Thyroid gland (tissue), 4 donors: ENCODE results near the gene CLDN25. TPM values are rescaled to one million over a fixed set of nuclear protein-coding genes. Genes with fewer than 3 reads are reported as not detected.

Experiments used
- DNase-seq, 2 donors: peaks; one replicate each; pipeline ENCODE4 v3.0.0-alpha.2; 2019
- H3K27ac ChIP-seq, 3 donors: fragments of 200-600 bp; sonication (generic); 1 replicate in 2 of 3; 2 replicates in 1 of 3; pipeline ENCODE4 v1.5.1; 2016 to 2019; ENCODE audit warnings: mild to moderate bottlenecking in 1 of 3, moderate library complexity in 1 of 3
- H3K27me3 ChIP-seq: fragments of 200-600 bp; sonication (generic); one replicate; pipeline ENCODE4 v1.5.1; 2019
- H3K36me3 ChIP-seq, 2 donors: fragments of 200-600 bp; sonication (generic); one replicate each; pipeline ENCODE4 v1.5.1; 2016 to 2019
- H3K4me1 ChIP-seq, 2 donors: fragments of 200-600 bp; sonication (generic); one replicate each; pipeline ENCODE4 v1.5.1; 2017 to 2019
- H3K4me3 ChIP-seq, 3 donors: fragments of 200-600 bp; sonication (generic); replicated peaks in 1 of 3; 1 replicate in 2 of 3; 2 replicates in 1 of 3; pipeline ENCODE4 v1.5.1; 2016; ENCODE audit warnings: mild to moderate bottlenecking in 1 of 3
- H3K9me3 ChIP-seq: fragments of 200-600 bp; sonication (generic); one replicate; pipeline ENCODE4 v1.5.1; 2017
- POLR2A ChIP-seq, 2 donors: fragments of 450-650 bp; IDR thresholded peaks; one replicate each; pipeline ENCODE4 v1.6.1; 2017; ENCODE audit warnings: antibody characterized with exemption in 2 of 2, mild to moderate bottlenecking in 2 of 2, moderate library complexity in 1 of 2
- WGBS, 2 donors: methylation state at CpG; one replicate each; pipeline ENCODE4 v1.1.5; 2017; 5-methylcytosine and 5-hydroxymethylcytosine counted together
- intact Hi-C: fragments of 100-400 bp; cut with DNase I; formaldehyde crosslinking; loops from one replicate; pipeline ENCODE4 v1.15.1; 2023
- total RNA-seq, 4 donors: library from RNA; depleted of rRNA; stranded (reverse); fragments of >200 nt; gene quantifications; one replicate each; pipeline ENCODE4 v1.2.3, GENCODE V29; 2016
- TF ChIP-seq, protein P1 (sequence below), 6 experiments: fragments of 200-600 bp in 3 of 6; fragments of 450-650 bp in 3 of 6; sonication (generic) in 3 of 6; IDR thresholded peaks; one replicate each; pipeline ENCODE4 v1.5.1; 2016 to 2019; ENCODE audit warnings: antibody characterized with exemption in 6 of 6, mild to moderate bottlenecking in 2 of 6, inconsistent platforms in 1 of 6, moderate library complexity in 1 of 6

The CLDN25 gene
- total RNA-seq, 4 donors from 2014 or later = not detected

DNA sequence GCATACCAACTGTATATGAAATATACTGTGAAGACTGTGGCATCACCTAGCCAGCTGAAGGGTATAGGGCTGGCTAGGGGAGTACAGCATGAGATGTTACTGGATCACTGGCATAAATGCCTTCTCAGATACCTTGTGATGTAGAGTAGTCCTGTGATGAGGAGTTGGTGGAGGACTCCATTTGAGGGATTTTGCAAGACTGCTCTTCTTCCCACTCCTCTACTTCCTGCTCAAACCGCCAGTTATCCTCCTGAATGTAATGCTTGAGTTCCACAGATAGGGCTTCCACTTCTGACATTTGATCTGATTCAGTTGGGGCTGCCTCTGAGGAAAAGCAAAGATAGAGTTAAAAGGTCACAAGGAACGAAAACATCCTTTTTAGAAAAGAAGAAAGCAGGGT, 29.3 kb downstream of the CLDN25 start:
- no peaks in the 10 kb centered on the region for H3K4me1 ChIP-seq
- H3K36me3 ChIP-seq = peaks cover 16 to 22% of the 10 kb centered on the region in 2 donors
- H3K4me3 ChIP-seq = no peak overlapping the region
- no peak for DNase-seq
- no peak overlapping the region for H3K27ac ChIP-seq
- TF ChIP-seq, protein P1, sequence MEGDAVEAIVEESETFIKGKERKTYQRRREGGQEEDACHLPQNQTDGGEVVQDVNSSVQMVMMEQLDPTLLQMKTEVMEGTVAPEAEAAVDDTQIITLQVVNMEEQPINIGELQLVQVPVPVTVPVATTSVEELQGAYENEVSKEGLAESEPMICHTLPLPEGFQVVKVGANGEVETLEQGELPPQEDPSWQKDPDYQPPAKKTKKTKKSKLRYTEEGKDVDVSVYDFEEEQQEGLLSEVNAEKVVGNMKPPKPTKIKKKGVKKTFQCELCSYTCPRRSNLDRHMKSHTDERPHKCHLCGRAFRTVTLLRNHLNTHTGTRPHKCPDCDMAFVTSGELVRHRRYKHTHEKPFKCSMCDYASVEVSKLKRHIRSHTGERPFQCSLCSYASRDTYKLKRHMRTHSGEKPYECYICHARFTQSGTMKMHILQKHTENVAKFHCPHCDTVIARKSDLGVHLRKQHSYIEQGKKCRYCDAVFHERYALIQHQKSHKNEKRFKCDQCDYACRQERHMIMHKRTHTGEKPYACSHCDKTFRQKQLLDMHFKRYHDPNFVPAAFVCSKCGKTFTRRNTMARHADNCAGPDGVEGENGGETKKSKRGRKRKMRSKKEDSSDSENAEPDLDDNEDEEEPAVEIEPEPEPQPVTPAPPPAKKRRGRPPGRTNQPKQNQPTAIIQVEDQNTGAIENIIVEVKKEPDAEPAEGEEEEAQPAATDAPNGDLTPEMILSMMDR (IDR thresholded peaks at IDR 0.05) = no peak
- TF ChIP-seq POLR2A (IDR thresholded peaks at IDR 0.05) = no peak
- 48% methylated on average over 2 of the region's 2 CpGs for WGBS, 2 donors
- intact Hi-C loops = no loop called here
- H3K9me3 ChIP-seq = no peaks in the 10 kb centered on the region
- no peaks in the 10 kb centered on the region for H3K27me3 ChIP-seq

DNA sequence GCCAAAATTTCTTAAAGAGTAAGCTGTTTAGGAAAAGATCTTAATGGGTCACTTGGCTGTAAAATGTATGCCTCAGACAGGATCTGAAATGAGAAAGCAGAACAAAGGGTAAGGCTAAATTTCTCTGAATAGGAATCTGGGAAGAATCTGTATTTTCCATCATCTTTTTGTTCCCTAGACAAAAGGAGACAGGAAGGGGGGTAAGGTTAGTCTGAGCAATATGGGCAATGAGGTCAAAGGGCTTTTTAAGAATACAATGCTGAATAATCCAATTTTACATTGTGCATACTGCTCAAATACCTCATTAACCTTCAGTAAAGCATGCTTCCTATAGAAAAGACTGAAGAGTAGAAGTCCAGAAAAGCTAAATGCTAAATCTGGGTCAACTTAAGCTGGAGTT, 34.6 kb downstream of the CLDN25 start:
- peaks cover 0 to 1% of the 10 kb centered on the region in 2 donors for H3K36me3 ChIP-seq
- no peaks in the 10 kb centered on the region for H3K9me3 ChIP-seq
- no peaks in the 10 kb centered on the region for H3K4me1 ChIP-seq
- H3K27ac ChIP-seq = no peak overlapping the region
- intact Hi-C loops = no loop called here
- H3K27me3 ChIP-seq = no peaks in the 10 kb centered on the region
- no peak overlapping the region for H3K4me3 ChIP-seq
- DNase-seq = no peak
- TF ChIP-seq POLR2A (IDR thresholded peaks at IDR 0.05) = no peak
- TF ChIP-seq, protein P1 (IDR thresholded peaks at IDR 0.05) = no peak

DNA sequence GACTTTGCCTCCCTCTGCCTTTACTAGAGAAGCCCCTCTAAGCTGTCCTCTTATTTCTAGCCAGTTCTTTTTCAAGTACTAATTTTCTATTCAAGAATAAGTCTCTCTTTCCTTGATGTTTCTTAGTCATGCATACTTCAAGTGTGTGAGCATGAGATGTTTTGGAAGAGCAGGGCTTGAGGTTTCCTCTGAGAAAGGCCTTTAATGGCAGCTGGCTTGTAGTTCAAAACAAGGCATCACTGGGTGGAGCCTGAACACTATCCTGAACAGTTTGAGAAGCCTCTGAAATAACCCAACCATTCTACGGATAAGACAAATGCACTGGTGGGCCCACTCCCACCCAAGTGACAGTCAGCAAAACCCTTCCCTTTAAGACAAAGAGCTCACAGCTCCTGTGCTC, 37.6 kb downstream of the CLDN25 start:
- intact Hi-C loops = no loop called here
- 68 to 90% methylated on average over 1 of the region's 1 CpG for WGBS, 2 donors
- Histone ChIP-seq H3K4me3 (no peak overlapping the region), H3K4me1 (no peaks in the 10 kb centered on the region), H3K27me3 (no peaks in the 10 kb centered on the region), H3K36me3 (peaks cover 5 to 11% of the 10 kb centered on the region in 2 donors), H3K27ac (no peak overlapping the region), H3K9me3 (no peaks in the 10 kb centered on the region)
- TF ChIP-seq POLR2A (IDR thresholded peaks at IDR 0.05) = no peak
- TF ChIP-seq, protein P1 (IDR thresholded peaks at IDR 0.05) = no peak
- DNase-seq = no peak

DNA sequence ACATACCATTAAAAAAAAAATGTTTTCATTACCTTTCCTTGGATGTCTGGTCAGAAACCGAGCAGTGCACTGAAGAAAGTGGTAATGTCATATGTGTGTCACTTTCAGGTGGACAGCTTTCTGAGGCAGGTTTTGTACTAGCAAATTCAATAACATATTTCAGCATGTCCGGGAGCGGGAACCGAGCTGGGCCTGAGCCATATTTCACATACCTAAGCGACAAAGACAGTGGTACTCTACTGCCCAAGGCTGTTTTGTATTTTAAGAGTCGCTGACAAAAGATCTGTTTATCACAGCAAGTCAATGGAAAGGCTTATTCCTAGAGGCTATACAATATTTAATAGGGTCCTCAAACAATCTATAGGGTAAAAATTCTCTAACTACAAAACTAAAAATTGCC, 38.0 kb downstream of the CLDN25 start:
- H3K4me3 ChIP-seq = no peak overlapping the region
- H3K4me1 ChIP-seq = no peaks in the 10 kb centered on the region
- TF ChIP-seq, protein P1 (IDR thresholded peaks at IDR 0.05) = no peak
- no peak for TF ChIP-seq POLR2A (IDR thresholded peaks at IDR 0.05)
- H3K27ac ChIP-seq = no peak overlapping the region
- no peaks in the 10 kb centered on the region for H3K27me3 ChIP-seq
- H3K36me3 ChIP-seq = peaks cover 7 to 13% of the 10 kb centered on the region in 2 donors
- no peaks in the 10 kb centered on the region for H3K9me3 ChIP-seq
- WGBS, 2 donors = 93 to 94% methylated on average over 6 of the region's 6 CpGs
- DNase-seq = no peak
- intact Hi-C loops = no loop called here

DNA sequence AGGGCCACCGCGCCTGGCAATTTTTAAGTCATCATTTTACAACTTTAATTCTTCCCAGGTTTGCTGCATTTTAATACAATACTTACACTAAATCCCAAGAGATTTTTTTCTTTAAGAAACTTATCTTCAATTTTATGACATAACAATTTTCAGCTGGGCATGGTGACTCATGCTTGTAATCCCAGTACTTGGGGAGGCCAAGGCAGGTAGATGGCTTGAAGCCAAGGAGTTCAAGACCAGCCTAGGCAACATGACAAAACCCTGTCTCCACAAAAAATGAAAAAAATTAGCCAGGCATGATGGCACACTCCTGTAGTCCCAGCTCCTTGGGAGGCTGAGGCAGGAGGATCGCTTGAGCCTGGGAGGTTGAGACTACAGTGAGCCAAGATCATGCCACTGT, 38.8 kb downstream of the CLDN25 start:
- TF ChIP-seq, protein P1 (IDR thresholded peaks at IDR 0.05) = no peak
- TF ChIP-seq POLR2A (IDR thresholded peaks at IDR 0.05) = no peak
- no peaks in the 10 kb centered on the region for H3K4me1 ChIP-seq
- H3K4me3 ChIP-seq = no peak overlapping the region
- no peaks in the 10 kb centered on the region for H3K9me3 ChIP-seq
- intact Hi-C loops = no loop called here
- H3K27ac ChIP-seq = no peak overlapping the region
- peaks cover 9 to 17% of the 10 kb centered on the region in 2 donors for H3K36me3 ChIP-seq
- no peak for DNase-seq
- 97 to 99% methylated on average over 3 of the region's 3 CpGs for WGBS, 2 donors
- H3K27me3 ChIP-seq = no peaks in the 10 kb centered on the region
